ENCODE results near the gene ATP8B2.

DNA sequence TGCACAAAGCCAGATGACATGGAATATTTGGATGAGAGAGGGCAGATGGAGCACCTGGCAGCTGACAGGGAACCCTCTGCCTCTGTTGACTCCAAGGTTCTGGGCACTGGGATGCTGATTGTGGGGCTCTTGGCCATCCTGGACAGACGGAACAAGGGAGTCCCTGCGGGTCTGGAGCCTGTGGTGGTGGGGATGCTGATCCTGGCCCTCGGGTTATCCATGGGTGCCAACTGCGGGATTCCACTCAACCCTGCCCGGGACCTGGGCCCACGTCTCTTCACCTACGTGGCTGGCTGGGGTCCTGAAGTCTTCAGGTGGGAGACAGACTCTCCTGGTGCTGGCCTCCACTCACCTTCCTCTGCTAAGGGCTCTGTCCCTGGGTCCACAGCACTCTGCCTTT lies 1.8 kb upstream of the ATP8B2 start:
- TF ChIP-seq, protein P1, sequence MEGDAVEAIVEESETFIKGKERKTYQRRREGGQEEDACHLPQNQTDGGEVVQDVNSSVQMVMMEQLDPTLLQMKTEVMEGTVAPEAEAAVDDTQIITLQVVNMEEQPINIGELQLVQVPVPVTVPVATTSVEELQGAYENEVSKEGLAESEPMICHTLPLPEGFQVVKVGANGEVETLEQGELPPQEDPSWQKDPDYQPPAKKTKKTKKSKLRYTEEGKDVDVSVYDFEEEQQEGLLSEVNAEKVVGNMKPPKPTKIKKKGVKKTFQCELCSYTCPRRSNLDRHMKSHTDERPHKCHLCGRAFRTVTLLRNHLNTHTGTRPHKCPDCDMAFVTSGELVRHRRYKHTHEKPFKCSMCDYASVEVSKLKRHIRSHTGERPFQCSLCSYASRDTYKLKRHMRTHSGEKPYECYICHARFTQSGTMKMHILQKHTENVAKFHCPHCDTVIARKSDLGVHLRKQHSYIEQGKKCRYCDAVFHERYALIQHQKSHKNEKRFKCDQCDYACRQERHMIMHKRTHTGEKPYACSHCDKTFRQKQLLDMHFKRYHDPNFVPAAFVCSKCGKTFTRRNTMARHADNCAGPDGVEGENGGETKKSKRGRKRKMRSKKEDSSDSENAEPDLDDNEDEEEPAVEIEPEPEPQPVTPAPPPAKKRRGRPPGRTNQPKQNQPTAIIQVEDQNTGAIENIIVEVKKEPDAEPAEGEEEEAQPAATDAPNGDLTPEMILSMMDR (IDR thresholded peaks at IDR 0.05) = no peak
- no peak for TF ChIP-seq EP300 (IDR thresholded peaks at IDR 0.05)
- no peak for TF ChIP-seq POLR2A (IDR thresholded peaks at IDR 0.05)
- TF ChIP-seq POLR2AphosphoS5 (IDR thresholded peaks at IDR 0.05) = no peak

Measured in suprapubic skin (tissue), 4 donors.